ENCODE data around the gene SORCS3. TPM values are rescaled to one million over a fixed set of nuclear protein-coding genes. Genes with fewer than 3 reads are reported as not detected.

SORCS3 gene
- total and polyA plus RNA-seq, 9 of the 15 experiments (the other 6 are each of a cell fraction or from before 2014, with no cell fraction given) = not detected

GRCh38 chr10:104937567-104937966, 296.5 kb downstream of the SORCS3 start:
- POLR2A ChIA-PET = interaction anchor here (0.7 kb wide), 1 partner anchor 30 kb away, joined by 3 read pairs; no protein-coding TSS in a partner anchor
- in situ Hi-C loops (cut with MboI) = no loop called here
- H3K27me3 ChIP-seq (ENCODE audit: control insufficient read depth in 2 of 2, insufficient read depth in 2 of 2, low read length in 2 of 2) = no peaks in the 10 kb centered on the region
- H3K79me2 ChIP-seq (ENCODE audit: control insufficient read depth, insufficient read depth, low read length) = no peaks in the 10 kb centered on the region
- no peak for TF ChIP-seq MEF2D (tag; conservative IDR thresholded peaks at IDR 0.05; ENCODE audit: low read depth)
- no peak for TF ChIP-seq ELF1 (tag; IDR thresholded peaks at IDR 0.05)
- no peak for TF ChIP-seq ETS2 (tag; IDR thresholded peaks at IDR 0.05; ENCODE audit: borderline replicate concordance, poor library complexity, severe bottlenecking)
- no peak overlapping the region for H2AFZ ChIP-seq (ENCODE audit: low read depth, low read length)
- FAIRE-seq (no peak), DNase-seq (ENCODE audit: extremely low read depth in 1 of 4, low spot score in 3 of 4) (no peak), ATAC-seq (no peak)
- no peak overlapping the region for H3K27ac ChIP-seq (ENCODE audit: extremely low read depth, low read depth, low read length)
- H3K4me3 ChIP-seq = no peak overlapping the region
- no peaks in the 10 kb centered on the region for H4K20me1 ChIP-seq (replicated peaks; ENCODE audit: control insufficient read depth, insufficient read depth, low read length)
- CTCF ChIA-PET (ENCODE audit: low intra/inter-chr PET ratio) = no interaction called here
- no peaks in the 10 kb centered on the region for H3K36me3 ChIP-seq (ENCODE audit: control insufficient read depth, insufficient read depth, low read length)
- intact Hi-C loops (cut with micrococcal nuclease) = no loop called here
- no peaks in the 10 kb centered on the region for H3K9me3 ChIP-seq (replicated peaks; ENCODE audit: control insufficient read depth, insufficient read depth, low read depth, low read length)
- WGBS (ENCODE audit: insufficient coverage, low coverage, missing lambda C conversion rate) = 0% methylated on average over 2 of the region's 2 CpGs
- no peak overlapping the region for H3K9ac ChIP-seq (ENCODE audit: insufficient read depth in 1 of 2, low read depth in 2 of 2, low read length in 2 of 2)
- BruUV-seq (replicated peaks) = no TSS peak
- H3K4me1 ChIP-seq (replicated peaks in 1 of 2; ENCODE audit: control insufficient read depth in 2 of 2, insufficient read depth in 2 of 2, low read length in 2 of 2) = no peaks in the 10 kb centered on the region
- no peak overlapping the region for H3K4me2 ChIP-seq (ENCODE audit: insufficient read depth, low read length)
- no peaks in the 10 kb centered on the region for H3K9me1 ChIP-seq (ENCODE audit: control insufficient read depth, insufficient read depth, low read length)

GRCh38 chr10:104938031-104938430, 296.9 kb downstream of the SORCS3 start:
- H3K27me3 ChIP-seq (ENCODE audit: control insufficient read depth in 2 of 2, insufficient read depth in 2 of 2, low read length in 2 of 2) = no peaks in the 10 kb centered on the region
- H3K79me2 ChIP-seq (ENCODE audit: control insufficient read depth, insufficient read depth, low read length) = no peaks in the 10 kb centered on the region
- H3K36me3 ChIP-seq (ENCODE audit: control insufficient read depth, insufficient read depth, low read length) = no peaks in the 10 kb centered on the region
- CTCF ChIA-PET (ENCODE audit: low intra/inter-chr PET ratio) = no interaction called here
- no peak overlapping the region for H3K4me2 ChIP-seq (ENCODE audit: insufficient read depth, low read length)
- H3K4me3 ChIP-seq = no peak overlapping the region
- POLR2A ChIA-PET = interaction anchor here (0.7 kb wide), 1 partner anchor 30 kb away, joined by 3 read pairs; no protein-coding TSS in a partner anchor
- intact Hi-C loops (cut with micrococcal nuclease) (no loop called here), in situ Hi-C loops (cut with MboI) (no loop called here)
- no peak for ATAC-seq
- BruUV-seq (replicated peaks) = no TSS peak
- H4K20me1 ChIP-seq (replicated peaks; ENCODE audit: control insufficient read depth, insufficient read depth, low read length) = no peaks in the 10 kb centered on the region
- H3K27ac ChIP-seq (ENCODE audit: extremely low read depth, low read depth, low read length) = no peak overlapping the region
- no peaks in the 10 kb centered on the region for H3K9me1 ChIP-seq (ENCODE audit: control insufficient read depth, insufficient read depth, low read length)
- no peaks in the 10 kb centered on the region for H3K4me1 ChIP-seq (replicated peaks in 1 of 2; ENCODE audit: control insufficient read depth in 2 of 2, insufficient read depth in 2 of 2, low read length in 2 of 2)
- WGBS (ENCODE audit: insufficient coverage, low coverage, missing lambda C conversion rate) = 0% methylated on average over 4 of the region's 4 CpGs
- H2AFZ ChIP-seq (ENCODE audit: low read depth, low read length) = no peak overlapping the region
- DNase-seq (ENCODE audit: extremely low read depth in 1 of 4, low spot score in 3 of 4) = no peak
- H3K9me3 ChIP-seq (replicated peaks; ENCODE audit: control insufficient read depth, insufficient read depth, low read depth, low read length) = no peaks in the 10 kb centered on the region
- H3K9ac ChIP-seq (ENCODE audit: insufficient read depth in 1 of 2, low read depth in 2 of 2, low read length in 2 of 2) = no peak overlapping the region
- FAIRE-seq = no peak
- TF ChIP-seq MBD2 (IDR thresholded peaks at IDR 0.05; ENCODE audit: borderline replicate concordance, low read depth) (no peak), ZFP30 (CRISPR knock-in tag; IDR thresholded peaks at IDR 0.05; ENCODE audit: borderline replicate concordance) (no peak), HDGF (IDR thresholded peaks at IDR 0.05) (no peak), CHD1 (IDR thresholded peaks at IDR 0.05; ENCODE audit: low read length) (no peak), PHF21A (IDR thresholded peaks at IDR 0.05; ENCODE audit: borderline replicate concordance, low read depth) (no peak), ATF1 (CRISPR knock-in tag; IDR thresholded peaks at IDR 0.05) (no peak), ATF1 (tag; IDR thresholded peaks at IDR 0.05) (no peak), GTF2B (IDR thresholded peaks at IDR 0.05; ENCODE audit: extremely low read depth, insufficient read length) (no peak), ZNF518B (CRISPR knock-in tag; IDR thresholded peaks at IDR 0.05) (no peak), KLF13 (tag; IDR thresholded peaks at IDR 0.05; ENCODE audit: borderline replicate concordance, low read depth) (no peak), MCM7 (IDR thresholded peaks at IDR 0.05) (no peak)

Measured in K562 (cell line).